ENCODE results near the gene AHDC1. TPM values are rescaled to one million over a fixed set of nuclear protein-coding genes. Genes with fewer than 3 reads are reported as not detected.

Gene AHDC1
- total and polyA plus RNA-seq, 12 donors, result 17.0 to 53.1 (median 40.7) TPM

DNA sequence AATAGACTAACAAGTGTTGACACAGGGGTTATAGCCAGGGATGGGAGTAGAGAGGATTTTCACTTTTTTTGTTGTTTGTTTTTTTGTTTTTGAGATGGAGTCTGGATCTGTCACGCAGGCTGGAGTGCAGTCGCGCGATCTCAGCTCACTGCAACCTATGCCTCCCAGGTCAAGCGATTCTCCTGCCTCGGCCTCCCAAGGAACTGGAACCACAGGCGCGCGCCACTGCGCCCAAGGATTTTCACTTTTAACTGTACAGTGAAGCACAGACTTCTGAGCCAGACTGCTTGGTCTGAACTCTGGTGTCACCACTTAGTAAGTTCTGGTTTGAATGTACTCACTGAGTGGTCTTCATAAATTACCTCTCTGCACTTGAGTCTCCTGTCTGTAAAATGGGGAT lies 73.8 kb downstream of the AHDC1 start:
- DNase-seq (no peak), ATAC-seq (no peak)
- no peak overlapping the region for H3K4me3 ChIP-seq
- H3K36me3 ChIP-seq, result peaks cover 0 to 33% (median 15%) of the 10 kb centered on the region in 9 donors
- intact Hi-C loops (cut with DNase I), result no loop called here
- no peaks in the 10 kb centered on the region for H3K9me3 ChIP-seq
- peak overlapping the region in 8 of 10 donors; percentile 85 to 97 (median 92) for H3K27ac ChIP-seq
- WGBS, 2 donors, result 96 to 97% methylated on average over 10 of the region's 10 CpGs
- H3K27me3 ChIP-seq, result peaks cover 0 to 6% (median 0%) of the 10 kb centered on the region in 7 donors
- TF ChIP-seq, protein P1, sequence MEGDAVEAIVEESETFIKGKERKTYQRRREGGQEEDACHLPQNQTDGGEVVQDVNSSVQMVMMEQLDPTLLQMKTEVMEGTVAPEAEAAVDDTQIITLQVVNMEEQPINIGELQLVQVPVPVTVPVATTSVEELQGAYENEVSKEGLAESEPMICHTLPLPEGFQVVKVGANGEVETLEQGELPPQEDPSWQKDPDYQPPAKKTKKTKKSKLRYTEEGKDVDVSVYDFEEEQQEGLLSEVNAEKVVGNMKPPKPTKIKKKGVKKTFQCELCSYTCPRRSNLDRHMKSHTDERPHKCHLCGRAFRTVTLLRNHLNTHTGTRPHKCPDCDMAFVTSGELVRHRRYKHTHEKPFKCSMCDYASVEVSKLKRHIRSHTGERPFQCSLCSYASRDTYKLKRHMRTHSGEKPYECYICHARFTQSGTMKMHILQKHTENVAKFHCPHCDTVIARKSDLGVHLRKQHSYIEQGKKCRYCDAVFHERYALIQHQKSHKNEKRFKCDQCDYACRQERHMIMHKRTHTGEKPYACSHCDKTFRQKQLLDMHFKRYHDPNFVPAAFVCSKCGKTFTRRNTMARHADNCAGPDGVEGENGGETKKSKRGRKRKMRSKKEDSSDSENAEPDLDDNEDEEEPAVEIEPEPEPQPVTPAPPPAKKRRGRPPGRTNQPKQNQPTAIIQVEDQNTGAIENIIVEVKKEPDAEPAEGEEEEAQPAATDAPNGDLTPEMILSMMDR (IDR thresholded peaks at IDR 0.05), result no peak
- peaks cover 36 to 53% (median 45%) of the 10 kb centered on the region in 9 donors for H3K4me1 ChIP-seq

DNA sequence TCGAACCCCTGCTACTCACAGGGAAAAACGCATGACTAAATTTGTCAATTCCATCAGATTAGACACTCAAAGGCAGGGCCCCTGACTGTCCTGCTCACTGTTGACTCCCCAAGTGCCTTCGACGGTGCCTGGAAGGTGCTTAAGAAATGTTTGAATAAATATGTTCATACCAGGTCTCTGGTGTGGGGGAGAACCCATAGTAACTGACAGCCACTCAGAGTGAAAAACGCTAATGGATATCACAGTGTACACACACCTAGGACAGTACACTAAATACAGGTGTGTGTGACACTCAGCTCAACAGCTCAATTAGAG lies 74.3 kb downstream of the AHDC1 start:
- 68 to 70% methylated on average over 5 of the region's 5 CpGs for WGBS, 2 donors
- ATAC-seq, result no peak
- Histone ChIP-seq H3K27ac (peak overlapping the region; percentile 81 to 97 (median 91)), H3K9me3 (no peaks in the 10 kb centered on the region), H3K36me3 (peaks cover 0 to 28% (median 9%) of the 10 kb centered on the region in 9 donors), H3K4me1 (peaks cover 41 to 54% (median 50%) of the 10 kb centered on the region in 9 donors), H3K27me3 (peaks cover 0 to 6% (median 0%) of the 10 kb centered on the region in 7 donors), H3K4me3 (no peak overlapping the region)
- intact Hi-C loops (cut with DNase I), result loop anchor here in 2 of 10 donors (5.0 to 10.0 kb wide), 3 partner anchors 33 to 75 kb away; partner anchors contain the start of genes AHDC1 (in 1 of the 2) and WASF2 (in 1 of the 2)
- TF ChIP-seq, protein P1 (IDR thresholded peaks at IDR 0.05), result no peak
- no peak for DNase-seq

DNA sequence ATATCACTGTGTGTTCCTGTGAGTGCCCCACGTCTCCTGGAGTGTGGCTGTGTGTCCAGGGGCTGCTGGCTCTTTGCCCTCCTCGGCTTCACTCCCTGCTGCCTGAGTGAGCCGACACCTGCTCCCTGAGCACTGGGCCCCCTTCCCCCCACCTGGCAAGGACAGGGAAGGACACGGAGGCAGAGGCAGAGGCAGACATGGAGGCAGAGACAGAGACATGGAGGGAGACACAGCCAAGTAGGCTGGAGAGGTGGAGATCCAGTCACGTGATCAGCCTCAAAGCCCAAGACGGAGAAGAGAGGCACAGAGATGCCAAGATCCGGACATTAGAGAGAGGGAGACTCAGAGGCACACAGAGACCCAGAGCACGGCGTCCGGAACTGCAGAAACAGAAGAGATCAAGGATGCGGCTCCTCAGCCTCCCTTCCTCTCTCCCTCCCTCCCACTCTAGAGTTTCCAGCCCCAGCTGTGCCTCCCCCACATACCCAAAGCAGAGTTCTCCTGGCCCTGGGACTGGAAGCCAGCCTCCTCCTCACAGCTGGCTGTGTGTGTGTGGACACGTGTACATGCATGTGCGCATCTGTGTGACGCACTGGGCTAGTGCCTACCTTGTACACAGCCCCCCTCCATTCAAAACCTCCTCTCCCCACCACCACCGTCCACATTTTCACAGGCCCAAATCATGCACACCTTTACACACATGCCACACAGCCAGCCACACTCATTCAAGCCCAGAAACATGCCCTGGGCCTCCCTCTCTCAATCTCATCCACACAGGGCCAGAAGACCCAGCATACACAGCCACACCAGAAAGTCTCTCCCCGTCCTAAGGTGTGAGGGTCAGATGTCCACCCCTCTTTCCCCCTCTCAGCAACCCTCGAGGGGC lies 74.9 kb downstream of the AHDC1 start:
- 15 to 16% methylated on average over 17 of the region's 17 CpGs for WGBS, 2 donors
- peaks cover 0 to 6% (median 0%) of the 10 kb centered on the region in 7 donors for H3K27me3 ChIP-seq
- DNase-seq, result peak; percentile 73 to 85
- H3K9me3 ChIP-seq, result no peaks in the 10 kb centered on the region
- H3K4me3 ChIP-seq, result peak overlapping the region in 9 of 10 donors; percentile 48 to 63 (median 55)
- peak overlapping the region; percentile 81 to 97 (median 91) for H3K27ac ChIP-seq
- ATAC-seq, result peak; percentile 11 to 61 (median 36)
- peaks cover 44 to 60% (median 55%) of the 10 kb centered on the region in 9 donors for H3K4me1 ChIP-seq
- intact Hi-C loops (cut with DNase I), result loop anchor here in 2 of 10 donors (5.0 to 10.0 kb wide), 3 partner anchors 33 to 76 kb away; partner anchors contain the start of genes AHDC1 (in 1 of the 2) and WASF2 (in 1 of the 2)
- H3K36me3 ChIP-seq, result peaks cover 0 to 22% (median 6%) of the 10 kb centered on the region in 9 donors
- TF ChIP-seq, protein P1 (IDR thresholded peaks at IDR 0.05), result no peak
